Neural crest cell (in vitro differentiated cells): ENCODE measurements around the gene ADGRL2. TPM values are rescaled to one million over a fixed set of nuclear protein-coding genes. Genes with fewer than 3 reads are reported as not detected.

Source experiments
- DNase-seq: peaks from one replicate; pipeline ENCODE4 v3.0.0; 2021; ENCODE audit warnings: low read depth, mixed read lengths, low spot score
- H3K27ac Mint-ChIP-seq: one replicate; pipeline ENCODE4 v1.8.0; 2021; ENCODE audit warnings: mild to moderate bottlenecking, mixed read lengths; ENCODE audit not compliant: unreplicated experiment
- H3K27me3 Mint-ChIP-seq: 2 replicates; pipeline ENCODE4 v1.8.0; 2021; ENCODE audit warnings: low read depth, mild to moderate bottlenecking, mixed read lengths
- H3K36me3 Mint-ChIP-seq: 2 replicates; pipeline ENCODE4 v1.8.0; 2021; ENCODE audit warnings: low read depth, mild to moderate bottlenecking, mixed read lengths
- H3K4me1 Mint-ChIP-seq: 2 replicates; pipeline ENCODE4 v1.8.0; 2021; ENCODE audit warnings: mixed read lengths
- H3K4me3 Mint-ChIP-seq: one replicate; pipeline ENCODE4 v1.8.0; 2021; ENCODE audit warnings: mild to moderate bottlenecking, mixed read lengths
- H3K9me3 Mint-ChIP-seq: 2 replicates; pipeline ENCODE4 v1.8.0; 2021; ENCODE audit warnings: mixed read lengths
- total RNA-seq: library from RNA; stranded (reverse); gene quantifications from 2 replicates; pipeline ENCODE4 v1.2.1, GENCODE V29; 2021
- TF ChIP-seq, protein P1 (sequence below): fragments of 200-600 bp; sonication (generic); conservative IDR thresholded peaks from 2 replicates; pipeline ENCODE4 v1.5.0; 2021; ENCODE audit warnings: antibody characterized with exemption, mild to moderate bottlenecking

Gene ADGRL2
- total RNA-seq, 1 donor from 2014 or later: 170 TPM

DNA sequence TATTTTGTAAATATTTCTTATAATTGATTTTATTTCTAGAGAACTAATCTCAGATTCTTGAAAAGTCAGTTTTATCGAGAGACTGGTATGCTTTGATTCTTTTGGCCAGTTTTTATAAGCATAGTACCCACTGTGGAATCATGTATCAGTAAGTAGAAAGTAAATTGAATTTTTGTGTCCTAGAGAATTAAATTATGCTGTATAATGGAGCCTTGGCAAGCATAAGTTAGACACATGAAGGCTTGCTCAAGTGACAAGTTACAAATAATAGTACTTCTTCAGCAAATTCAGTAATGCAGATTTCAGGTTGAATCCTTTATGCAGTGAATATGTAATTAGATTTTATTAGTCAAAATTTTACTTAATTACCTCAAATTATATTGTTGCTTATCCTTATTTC lies 40.1 kb downstream of the ADGRL2 start:
- Mint-ChIP-seq H3K4me1 (peaks cover 30% of the 10 kb centered on the region), H3K4me3 (no peak overlapping the region), H3K9me3 (peaks cover 6% of the 10 kb centered on the region), H3K27me3 (no peaks in the 10 kb centered on the region), H3K36me3 (peaks cover 25% of the 10 kb centered on the region), H3K27ac (no peak overlapping the region)
- TF ChIP-seq, protein P1, sequence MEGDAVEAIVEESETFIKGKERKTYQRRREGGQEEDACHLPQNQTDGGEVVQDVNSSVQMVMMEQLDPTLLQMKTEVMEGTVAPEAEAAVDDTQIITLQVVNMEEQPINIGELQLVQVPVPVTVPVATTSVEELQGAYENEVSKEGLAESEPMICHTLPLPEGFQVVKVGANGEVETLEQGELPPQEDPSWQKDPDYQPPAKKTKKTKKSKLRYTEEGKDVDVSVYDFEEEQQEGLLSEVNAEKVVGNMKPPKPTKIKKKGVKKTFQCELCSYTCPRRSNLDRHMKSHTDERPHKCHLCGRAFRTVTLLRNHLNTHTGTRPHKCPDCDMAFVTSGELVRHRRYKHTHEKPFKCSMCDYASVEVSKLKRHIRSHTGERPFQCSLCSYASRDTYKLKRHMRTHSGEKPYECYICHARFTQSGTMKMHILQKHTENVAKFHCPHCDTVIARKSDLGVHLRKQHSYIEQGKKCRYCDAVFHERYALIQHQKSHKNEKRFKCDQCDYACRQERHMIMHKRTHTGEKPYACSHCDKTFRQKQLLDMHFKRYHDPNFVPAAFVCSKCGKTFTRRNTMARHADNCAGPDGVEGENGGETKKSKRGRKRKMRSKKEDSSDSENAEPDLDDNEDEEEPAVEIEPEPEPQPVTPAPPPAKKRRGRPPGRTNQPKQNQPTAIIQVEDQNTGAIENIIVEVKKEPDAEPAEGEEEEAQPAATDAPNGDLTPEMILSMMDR: no peak
- no peak for DNase-seq

DNA sequence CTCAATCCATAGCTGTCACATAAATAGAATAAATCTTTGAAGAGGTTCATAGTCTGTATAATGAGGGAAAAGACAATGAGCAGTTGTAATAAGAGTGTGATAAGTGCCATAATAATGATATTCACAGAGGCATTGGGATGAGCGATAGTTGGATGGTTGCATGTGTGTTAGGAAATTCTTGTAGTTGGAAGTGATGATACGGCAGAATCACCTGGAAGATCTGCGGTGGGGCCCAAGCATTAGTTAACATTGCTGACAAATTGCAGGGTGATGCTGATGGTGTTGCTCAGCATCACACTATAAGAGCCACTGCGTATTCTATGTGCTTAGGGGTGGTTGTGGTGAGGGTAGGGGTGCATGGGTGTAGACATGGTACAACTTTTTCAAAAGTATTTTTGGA lies 41.1 kb downstream of the ADGRL2 start:
- H3K4me1 Mint-ChIP-seq: peaks cover 24% of the 10 kb centered on the region
- H3K36me3 Mint-ChIP-seq: peaks cover 25% of the 10 kb centered on the region
- H3K9me3 Mint-ChIP-seq: peaks cover 6% of the 10 kb centered on the region
- H3K4me3 Mint-ChIP-seq: no peak overlapping the region
- no peak for DNase-seq
- H3K27ac Mint-ChIP-seq: no peak overlapping the region
- TF ChIP-seq, protein P1: no peak
- H3K27me3 Mint-ChIP-seq: no peaks in the 10 kb centered on the region

DNA sequence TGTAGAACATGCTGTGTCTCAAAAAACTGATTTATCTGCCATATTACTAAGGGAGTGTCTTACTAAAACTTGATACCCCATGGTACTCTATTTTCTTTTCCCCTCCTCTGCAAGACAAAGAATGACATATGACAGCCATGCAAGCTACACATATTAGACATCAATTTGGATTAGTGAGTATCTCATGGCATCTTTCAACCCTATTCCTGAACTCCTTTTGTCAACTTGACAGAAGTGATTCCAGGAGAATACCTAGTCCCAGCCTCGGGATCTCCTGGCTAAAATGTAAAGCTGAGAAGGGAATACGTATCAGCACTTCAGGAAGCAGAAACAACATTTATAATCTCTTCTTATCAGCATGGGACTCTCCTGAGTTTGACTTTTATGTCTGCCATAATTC lies 43.7 kb downstream of the ADGRL2 start:
- no peak for DNase-seq
- peaks cover 41% of the 10 kb centered on the region for H3K4me1 Mint-ChIP-seq
- no peak overlapping the region for H3K27ac Mint-ChIP-seq
- TF ChIP-seq, protein P1: no peak
- no peak overlapping the region for H3K4me3 Mint-ChIP-seq
- no peaks in the 10 kb centered on the region for H3K27me3 Mint-ChIP-seq
- H3K9me3 Mint-ChIP-seq: peaks cover 4% of the 10 kb centered on the region
- peaks cover 16% of the 10 kb centered on the region for H3K36me3 Mint-ChIP-seq

DNA sequence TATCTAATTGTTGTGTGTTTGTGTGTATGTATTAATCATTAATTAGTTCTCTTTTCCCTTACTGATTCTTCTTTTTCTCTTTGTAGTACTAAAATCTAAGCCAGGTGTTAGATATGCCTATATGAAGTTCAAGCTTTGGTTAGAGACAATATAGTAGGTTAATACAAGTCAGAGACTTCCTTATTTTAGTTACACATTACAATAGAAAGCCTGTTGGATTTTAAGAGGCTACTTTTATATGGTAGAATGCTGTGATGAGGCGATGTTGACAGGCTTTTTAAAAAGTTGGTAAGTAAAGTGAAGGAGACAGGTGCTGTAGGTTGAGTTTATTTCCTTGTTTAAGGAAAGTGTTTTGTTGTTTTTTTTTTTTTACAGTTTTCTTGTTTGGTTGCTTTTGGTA lies 45.9 kb downstream of the ADGRL2 start:
- no peaks in the 10 kb centered on the region for H3K27me3 Mint-ChIP-seq
- peaks cover 14% of the 10 kb centered on the region for H3K36me3 Mint-ChIP-seq
- DNase-seq: no peak
- H3K27ac Mint-ChIP-seq: no peak overlapping the region
- peaks cover 3% of the 10 kb centered on the region for H3K9me3 Mint-ChIP-seq
- peaks cover 48% of the 10 kb centered on the region for H3K4me1 Mint-ChIP-seq
- no peak overlapping the region for H3K4me3 Mint-ChIP-seq
- TF ChIP-seq, protein P1: no peak

DNA sequence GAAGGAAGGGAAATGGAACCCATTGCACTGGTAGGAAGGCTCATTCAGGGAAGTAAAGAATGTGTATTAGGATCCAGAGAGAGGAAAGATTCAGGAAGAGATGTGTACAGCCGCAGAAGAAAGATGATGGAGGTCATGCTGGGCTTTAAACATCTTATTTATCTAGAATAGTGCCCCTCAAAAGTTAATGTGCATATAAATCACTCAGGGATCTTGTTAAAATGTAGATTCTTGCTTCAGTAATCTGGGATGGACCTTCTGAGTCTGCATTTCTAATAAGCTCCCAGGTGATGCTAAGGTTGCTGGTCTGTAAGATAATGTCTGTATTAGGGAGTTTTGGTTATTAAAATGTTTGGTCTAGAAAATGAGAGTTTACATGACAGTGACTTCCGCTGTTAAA lies 46.3 kb downstream of the ADGRL2 start:
- TF ChIP-seq, protein P1: no peak
- H3K4me1 Mint-ChIP-seq: peaks cover 44% of the 10 kb centered on the region
- H3K36me3 Mint-ChIP-seq: peaks cover 9% of the 10 kb centered on the region
- no peaks in the 10 kb centered on the region for H3K9me3 Mint-ChIP-seq
- no peak for DNase-seq
- no peak overlapping the region for H3K27ac Mint-ChIP-seq
- no peak overlapping the region for H3K4me3 Mint-ChIP-seq
- no peaks in the 10 kb centered on the region for H3K27me3 Mint-ChIP-seq
